Gastrocnemius medialis (tissue), 4 donors: ENCODE data around the gene TBC1D5. TPM values are rescaled to one million over a fixed set of nuclear protein-coding genes. Genes with fewer than 3 reads are reported as not detected.

Experiments
- ATAC-seq, 2 donors: fragments of 150-250 bp; one replicate each; pipeline ENCODE4 v1.9.1; 2016
- DNase-seq, 2 donors: peaks; one replicate each; pipeline ENCODE4 v3.0.0-alpha.2; 2019
- H3K27ac ChIP-seq, 4 donors: fragments of 200-600 bp; sonication (generic); 1 replicate in 1 of 4; 2 replicates in 3 of 4; pipeline ENCODE4 v1.5.1; 2016 to 2018; ENCODE audit warnings: mild to moderate bottlenecking in 2 of 4, moderate library complexity in 1 of 4
- H3K27me3 ChIP-seq, 3 donors: fragments of 200-600 bp; sonication (generic) in 2 of 3; 1 replicate in 1 of 3; 2 replicates in 2 of 3; pipeline versions ENCODE4 v1.5.1 to v1.6.0; 2016 to 2019; ENCODE audit warnings: mild to moderate bottlenecking in 1 of 3, moderate library complexity in 1 of 3
- H3K36me3 ChIP-seq, 2 donors: fragments of 200-600 bp; sonication (generic) in 1 of 2; one replicate each; pipeline ENCODE4 v1.5.1; 2017 to 2018
- H3K4me1 ChIP-seq, 2 donors: fragments of 200-600 bp; sonication (generic) in 1 of 2; one replicate each; pipeline ENCODE4 v1.5.1; 2016 to 2017; ENCODE audit warnings: mild to moderate bottlenecking in 2 of 2
- H3K4me3 ChIP-seq, 4 donors: fragments of 200-600 bp; sonication (generic) in 3 of 4; 1 replicate in 1 of 4; 2 replicates in 3 of 4; pipeline ENCODE4 v1.5.1; 2016 to 2019; ENCODE audit warnings: mild to moderate bottlenecking in 2 of 4
- H3K9me3 ChIP-seq, 3 donors: fragments of 200-600 bp; sonication (generic) in 2 of 3; 1 replicate in 1 of 3; 2 replicates in 2 of 3; pipeline ENCODE4 v1.5.1; 2016 to 2019
- POLR2A ChIP-seq, 2 donors: fragments of 450-650 bp; IDR thresholded peaks; one replicate each; pipeline ENCODE4 v1.6.1; 2017; ENCODE audit warnings: antibody characterized with exemption in 2 of 2, mild to moderate bottlenecking in 2 of 2, moderate library complexity in 2 of 2
- in situ Hi-C, 4 donors: fragments of 200-750 bp; cut with MboI; loops; one replicate each; pipeline versions ENCODE4 v1.15.0 to v1.8.0; 2017; ENCODE audit warnings: low sequenced_read_pairs in 4 of 4
- intact Hi-C: fragments of 100-400 bp; cut with DNase I; formaldehyde crosslinking; loops from one replicate; pipeline ENCODE4 v1.15.1; 2023; ENCODE audit warnings: low total_unique reads
- total RNA-seq, 4 donors: library from RNA; depleted of rRNA; stranded (reverse); fragments of >200 nt; gene quantifications; one replicate each; pipeline versions ENCODE4 v1.1.0 to v1.2.3, GENCODE V29; 2016
- TF ChIP-seq, protein P1 (sequence below), 5 experiments: fragments of 450-650 bp in 3 of 5; fragments of 200-600 bp in 2 of 5; sonication (generic) in 2 of 5; IDR thresholded peaks in 4 of 5; conservative IDR thresholded peaks in 1 of 5; 1 replicate in 4 of 5; 2 replicates in 1 of 5; pipeline ENCODE4 v1.5.1; 2016 to 2019; ENCODE audit warnings: antibody characterized with exemption in 5 of 5, mild to moderate bottlenecking in 3 of 5, moderate library complexity in 3 of 5

The TBC1D5 gene
- total RNA-seq, 4 donors from 2014 or later: 20.3 to 34.4 (median 27.1) TPM

GRCh38 chr3:17401912-17402311 is 340.5 kb downstream of the TBC1D5 start:
- H3K27me3 ChIP-seq: no peaks in the 10 kb centered on the region
- intact Hi-C loops (no loop called here), in situ Hi-C loops (loop anchor here (10.0 to 25.0 kb wide), 7 partner anchors 137 to 815 kb away; partner anchors contain the start of gene DAZL (in 2 of the 4))
- TF ChIP-seq POLR2A (IDR thresholded peaks at IDR 0.05): no peak
- TF ChIP-seq, protein P1, sequence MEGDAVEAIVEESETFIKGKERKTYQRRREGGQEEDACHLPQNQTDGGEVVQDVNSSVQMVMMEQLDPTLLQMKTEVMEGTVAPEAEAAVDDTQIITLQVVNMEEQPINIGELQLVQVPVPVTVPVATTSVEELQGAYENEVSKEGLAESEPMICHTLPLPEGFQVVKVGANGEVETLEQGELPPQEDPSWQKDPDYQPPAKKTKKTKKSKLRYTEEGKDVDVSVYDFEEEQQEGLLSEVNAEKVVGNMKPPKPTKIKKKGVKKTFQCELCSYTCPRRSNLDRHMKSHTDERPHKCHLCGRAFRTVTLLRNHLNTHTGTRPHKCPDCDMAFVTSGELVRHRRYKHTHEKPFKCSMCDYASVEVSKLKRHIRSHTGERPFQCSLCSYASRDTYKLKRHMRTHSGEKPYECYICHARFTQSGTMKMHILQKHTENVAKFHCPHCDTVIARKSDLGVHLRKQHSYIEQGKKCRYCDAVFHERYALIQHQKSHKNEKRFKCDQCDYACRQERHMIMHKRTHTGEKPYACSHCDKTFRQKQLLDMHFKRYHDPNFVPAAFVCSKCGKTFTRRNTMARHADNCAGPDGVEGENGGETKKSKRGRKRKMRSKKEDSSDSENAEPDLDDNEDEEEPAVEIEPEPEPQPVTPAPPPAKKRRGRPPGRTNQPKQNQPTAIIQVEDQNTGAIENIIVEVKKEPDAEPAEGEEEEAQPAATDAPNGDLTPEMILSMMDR (IDR thresholded peaks at IDR 0.05 in 4 of 5, conservative IDR thresholded peaks at IDR 0.05 in 1 of 5): no peak
- no peak overlapping the region for H3K4me3 ChIP-seq
- H3K4me1 ChIP-seq: no peaks in the 10 kb centered on the region
- no peaks in the 10 kb centered on the region for H3K9me3 ChIP-seq
- ATAC-seq (no peak), DNase-seq (no peak)
- H3K36me3 ChIP-seq: peaks cover 0 to 27% of the 10 kb centered on the region in 2 donors
- H3K27ac ChIP-seq: no peak overlapping the region

- ATAC-seq (no peak), DNase-seq (no peak)
- in situ Hi-C loops (no loop called here), intact Hi-C loops (no loop called here)
- Histone ChIP-seq H3K27ac (no peak overlapping the region), H3K9me3 (no peaks in the 10 kb centered on the region), H3K36me3 (peaks cover 0 to 27% of the 10 kb centered on the region in 2 donors), H3K4me3 (no peak overlapping the region), H3K27me3 (no peaks in the 10 kb centered on the region), H3K4me1 (no peaks in the 10 kb centered on the region)
- no peak for TF ChIP-seq POLR2A (IDR thresholded peaks at IDR 0.05)
- TF ChIP-seq, protein P1 (IDR thresholded peaks at IDR 0.05 in 4 of 5, conservative IDR thresholded peaks at IDR 0.05 in 1 of 5): no peak
Observed at GRCh38 chr3:17399586-17399985, 342.8 kb downstream of the TBC1D5 start.

GRCh38 chr3:17398959-17399551 is 343.4 kb downstream of the TBC1D5 start:
- no peak overlapping the region for H3K27ac ChIP-seq

DNA sequence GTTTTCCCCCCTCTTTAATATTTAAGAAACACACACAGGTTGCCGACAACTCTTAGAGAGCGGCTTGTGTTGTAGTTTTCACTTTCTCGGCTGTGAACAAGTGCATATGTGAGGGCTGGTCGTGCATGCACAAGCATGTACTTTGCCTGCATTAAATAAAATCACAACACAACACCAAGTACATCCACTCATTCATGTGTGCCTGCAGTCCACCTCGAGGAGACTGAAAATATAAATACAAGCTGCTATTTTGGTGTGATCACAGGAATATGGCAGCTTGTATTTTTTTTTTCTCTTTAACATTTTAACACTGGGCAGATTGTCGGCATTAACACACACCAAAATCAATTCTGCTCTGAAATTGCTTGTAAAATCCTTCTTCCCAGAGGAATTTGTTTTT is 346.4 kb downstream of the TBC1D5 start:
- H3K4me1 ChIP-seq: no peaks in the 10 kb centered on the region
- H3K4me3 ChIP-seq: no peak overlapping the region
- ATAC-seq (no peak), DNase-seq (no peak)
- H3K27me3 ChIP-seq: no peaks in the 10 kb centered on the region
- in situ Hi-C loops (no loop called here), intact Hi-C loops (no loop called here)
- no peaks in the 10 kb centered on the region for H3K9me3 ChIP-seq
- H3K36me3 ChIP-seq: peaks cover 0 to 28% of the 10 kb centered on the region in 2 donors
- no peak for TF ChIP-seq POLR2A (IDR thresholded peaks at IDR 0.05)
- TF ChIP-seq, protein P1 (IDR thresholded peaks at IDR 0.05 in 4 of 5, conservative IDR thresholded peaks at IDR 0.05 in 1 of 5): no peak
- H3K27ac ChIP-seq: no peak overlapping the region

More at GRCh38 chr3:17398959-17399551, 343.4 kb downstream of the TBC1D5 start:
- Histone ChIP-seq H3K9me3 (no peaks in the 10 kb centered on the region), H3K4me3 (no peak overlapping the region), H3K4me1 (no peaks in the 10 kb centered on the region), H3K27me3 (no peaks in the 10 kb centered on the region), H3K36me3 (peaks cover 0 to 27% of the 10 kb centered on the region in 2 donors)
- no peak for DNase-seq
- no peak for TF ChIP-seq POLR2A (IDR thresholded peaks at IDR 0.05)
- TF ChIP-seq, protein P1 (IDR thresholded peaks at IDR 0.05 in 4 of 5, conservative IDR thresholded peaks at IDR 0.05 in 1 of 5): no peak
- intact Hi-C loops: no loop called here
- ATAC-seq: no peak
- in situ Hi-C loops: no loop called here
